M059J (cell line): ENCODE data around the gene HDAC11. TPM values are rescaled to one million over a fixed set of nuclear protein-coding genes. Genes with fewer than 3 reads are reported as not detected.

Source experiments
- total RNA-seq: library from RNA; depleted of rRNA; stranded (reverse); fragments of >200 nt; shearing (Covaris generic); gene quantifications from 2 replicates; pipeline ENCODE4 v1.2.3, GENCODE V29; 2014; rRNA removed

HDAC11 gene
- total RNA-seq, 1 experiment from 2014 or later, result 5.5 TPM

Other genes with a start within 250 kb of the HDAC11 start
- gene NUP210, start 60.0 kb upstream of the HDAC11 start, total RNA-seq, result 3.5 and 8.5 TPM in 2 replicates
- 0.30 and 1.2 TPM in 2 replicates for gene FBLN2, start 68.8 kb downstream of the HDAC11 start, total RNA-seq